GM19193 (cell line): ENCODE measurements around the gene UQCR10.

Experiments
- POLR2A ChIP-seq: IDR thresholded peaks from 4 replicates; pipeline ENCODE4 v1.6.1; 2011; ENCODE audit not compliant: insufficient read depth, insufficient read length; ENCODE audit errors: extremely low read depth

The UQCR10 gene

GRCh38 chr22:29793396-29793795, 26.2 kb downstream of the UQCR10 start:
- TF ChIP-seq POLR2A, result no peak

DNA sequence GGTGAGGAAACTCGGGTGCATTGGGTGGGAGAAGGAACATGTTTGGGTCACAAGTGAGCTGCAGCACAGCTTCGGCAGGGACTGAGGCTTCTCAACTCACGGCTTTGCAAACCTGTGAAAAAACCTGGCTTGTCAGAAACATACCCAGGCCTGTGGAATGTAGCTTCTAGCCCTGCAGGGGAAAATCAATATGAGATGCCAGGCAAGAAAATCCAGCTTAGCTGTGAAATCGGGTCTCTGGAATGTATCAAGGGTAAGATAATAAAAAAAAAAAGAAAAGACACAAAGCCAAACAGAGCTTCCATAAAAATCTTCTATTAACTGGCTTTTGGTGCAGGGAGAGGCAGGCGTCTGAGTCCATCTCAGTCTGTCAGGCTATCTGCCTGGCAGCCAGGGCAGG, 28.5 kb downstream of the UQCR10 start:
- TF ChIP-seq POLR2A, result no peak

GRCh38 chr22:29797351-29797750, 30.2 kb downstream of the UQCR10 start:
- no peak for TF ChIP-seq POLR2A

DNA sequence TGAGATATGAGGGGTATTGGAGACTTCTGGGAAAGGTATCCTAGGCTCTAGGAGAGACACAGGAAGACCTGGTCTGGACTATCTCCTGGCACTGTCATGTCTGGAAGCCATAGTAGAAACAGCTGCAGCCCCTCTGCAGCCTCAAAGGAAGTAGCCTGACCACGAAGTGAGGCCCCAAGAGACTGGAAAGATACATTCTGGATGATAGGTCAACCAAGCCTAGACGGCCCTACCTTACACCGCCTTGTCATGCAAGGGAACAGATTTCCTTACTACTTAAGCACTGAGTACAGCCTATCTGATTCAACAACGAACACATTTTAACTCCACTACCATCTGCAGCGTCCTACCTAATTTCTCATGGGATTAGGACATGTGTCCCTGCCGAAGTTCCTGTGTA, 31.1 kb downstream of the UQCR10 start:
- TF ChIP-seq POLR2A, result no peak

GRCh38 chr22:29798801-29799200, 31.6 kb downstream of the UQCR10 start:
- no peak for TF ChIP-seq POLR2A

- TF ChIP-seq POLR2A, result no peak
These were observed 32.1 kb downstream of the UQCR10 start for GRCh38 chr22:29799217-29799680.

DNA sequence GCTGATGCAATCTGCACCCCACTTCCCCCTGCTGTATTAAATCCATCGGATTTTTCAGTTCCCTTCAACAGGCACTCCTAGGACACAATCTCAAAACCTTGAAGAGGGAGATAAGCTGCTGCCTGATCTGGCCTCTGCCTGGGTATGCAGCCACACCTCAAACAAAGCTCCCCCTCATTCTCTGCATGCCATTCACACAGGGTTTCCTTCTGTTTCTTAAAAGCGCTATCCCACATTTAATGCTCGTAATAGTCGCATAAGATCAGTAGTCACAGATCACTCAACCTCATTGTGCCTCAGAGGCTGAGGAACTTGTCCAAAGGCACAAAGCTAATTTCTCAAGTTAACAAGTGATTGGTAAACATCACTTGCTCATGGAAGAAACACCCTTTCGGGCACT, 34.0 kb downstream of the UQCR10 start:
- no peak for TF ChIP-seq POLR2A

GRCh38 chr22:29801796-29802195, 34.6 kb downstream of the UQCR10 start:
- TF ChIP-seq POLR2A, result no peak

GRCh38 chr22:29803190-29803589, 36.0 kb downstream of the UQCR10 start:
- TF ChIP-seq POLR2A, result no peak

DNA sequence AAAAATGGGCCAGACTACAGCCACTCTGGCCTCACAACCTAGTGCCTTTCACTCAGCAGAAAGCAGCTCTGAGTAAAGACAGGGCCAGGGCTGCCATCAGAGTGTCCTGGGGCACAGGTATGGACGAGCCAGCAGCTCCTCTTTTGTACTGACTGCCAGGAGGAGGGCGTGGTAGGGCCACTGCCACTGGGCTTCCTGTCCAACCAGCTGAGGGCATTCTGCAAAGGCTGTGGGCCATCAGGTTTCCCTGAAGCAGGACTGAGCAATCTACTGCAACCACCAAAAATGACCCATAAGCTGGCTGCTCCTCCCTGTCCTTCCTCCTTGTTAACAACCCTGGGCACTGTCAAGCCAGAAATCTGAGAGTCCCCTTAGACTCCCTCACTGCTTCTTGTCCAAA, 37.8 kb downstream of the UQCR10 start:
- TF ChIP-seq POLR2A, result no peak

DNA sequence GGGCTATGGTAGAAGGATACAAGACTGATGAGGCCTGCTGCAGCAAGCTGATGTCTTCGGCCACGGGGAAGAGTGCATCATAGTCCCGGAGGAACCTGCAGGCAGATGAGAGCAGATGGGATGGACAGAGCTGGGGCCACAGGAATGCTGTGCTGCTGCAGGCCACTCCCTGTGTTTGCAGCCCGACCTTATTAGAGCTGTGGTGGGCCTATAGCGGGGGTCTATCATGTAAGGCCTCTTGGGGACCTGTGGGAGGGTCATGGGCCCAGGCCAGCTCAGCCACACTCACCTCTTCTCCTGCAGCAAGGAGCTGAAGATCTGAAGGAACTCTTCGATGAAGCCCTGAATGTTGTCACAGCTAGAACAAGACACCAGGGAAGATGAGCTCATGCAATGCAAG, 39.0 kb downstream of the UQCR10 start:
- no peak for TF ChIP-seq POLR2A

GRCh38 chr22:29810216-29810615, 43.0 kb downstream of the UQCR10 start:
- TF ChIP-seq POLR2A, result no peak

GRCh38 chr22:29811377-29811776, 44.2 kb downstream of the UQCR10 start:
- TF ChIP-seq POLR2A, result no peak

GRCh38 chr22:29813126-29813525, 46.0 kb downstream of the UQCR10 start:
- TF ChIP-seq POLR2A, result no peak

DNA sequence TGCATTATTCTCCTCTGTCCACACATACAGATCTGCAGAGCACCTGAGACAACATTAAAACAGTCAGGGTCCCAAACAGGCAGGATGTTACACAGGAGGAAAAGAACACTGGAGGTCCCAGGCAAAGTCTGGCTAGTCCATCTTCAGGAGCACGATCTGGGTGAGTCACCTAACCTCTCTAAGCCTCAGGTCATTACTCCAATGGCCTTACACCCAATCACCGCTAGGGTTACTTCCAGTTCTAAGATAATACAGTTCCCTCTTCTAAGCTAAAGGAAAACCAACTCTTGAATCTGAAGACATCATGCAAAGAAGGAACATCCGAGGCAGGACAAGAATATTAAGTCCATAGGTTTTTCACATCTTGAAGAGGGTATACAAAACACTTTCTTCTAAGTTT, 46.4 kb downstream of the UQCR10 start:
- TF ChIP-seq POLR2A, result no peak

DNA sequence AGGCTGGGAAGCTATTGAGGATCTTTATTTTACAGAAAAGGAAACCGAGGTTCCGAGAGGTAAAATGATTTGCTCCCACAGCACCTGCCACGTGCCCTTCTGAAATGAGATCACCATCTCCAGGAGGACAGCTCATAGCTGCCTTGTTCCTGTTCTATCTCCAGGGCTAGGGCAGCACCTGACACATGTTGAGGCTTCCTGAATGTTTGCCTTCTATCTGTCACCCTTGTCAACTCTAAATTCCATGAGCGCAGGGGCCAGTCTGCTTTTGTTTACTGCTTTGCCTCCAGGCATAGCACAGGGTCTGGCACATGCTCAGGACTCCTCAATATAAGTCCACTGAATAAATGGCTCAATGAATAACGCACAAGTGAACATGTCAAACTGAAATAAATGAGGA, 46.8 kb downstream of the UQCR10 start:
- no peak for TF ChIP-seq POLR2A

GRCh38 chr22:29815580-29815979, 48.4 kb downstream of the UQCR10 start:
- TF ChIP-seq POLR2A, result no peak

DNA sequence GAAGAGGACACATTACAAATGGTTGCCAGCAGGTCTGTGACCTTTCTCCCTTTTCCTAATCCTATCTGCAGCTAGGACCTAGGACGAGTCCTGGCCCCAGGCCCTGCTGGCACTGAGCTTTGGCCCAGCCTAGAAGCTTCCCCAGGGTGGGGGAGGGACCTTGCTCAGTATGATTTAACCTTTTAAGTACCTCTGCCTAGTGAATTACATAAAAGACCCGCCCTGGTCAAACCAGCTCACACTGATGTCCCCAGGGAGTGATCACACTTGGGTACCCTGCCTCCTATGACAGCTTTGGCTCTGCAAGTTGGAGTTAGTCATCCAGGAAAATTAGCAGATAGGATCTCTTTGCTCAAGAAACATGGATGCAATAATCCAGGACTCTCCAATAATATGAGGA, 49.0 kb downstream of the UQCR10 start:
- no peak for TF ChIP-seq POLR2A

DNA sequence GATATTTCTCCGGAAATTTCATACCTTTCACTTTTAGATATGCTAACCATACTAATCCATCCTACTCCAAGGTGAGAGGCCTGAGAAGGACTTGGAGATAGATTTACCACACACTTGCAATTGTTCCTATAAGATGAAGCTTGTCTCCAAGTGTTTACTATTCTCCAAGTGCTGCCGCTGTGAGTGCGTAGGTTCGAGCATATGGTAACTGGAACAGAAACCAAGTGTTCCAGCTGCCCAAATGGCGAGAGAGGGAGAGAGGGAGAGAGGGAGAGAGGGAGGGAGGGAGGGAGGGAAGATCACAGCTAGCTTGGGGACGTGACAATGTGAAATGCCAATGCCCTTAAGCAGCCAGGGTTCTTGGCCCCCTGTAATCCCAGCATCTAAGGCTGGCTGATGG, 49.4 kb downstream of the UQCR10 start:
- no peak for TF ChIP-seq POLR2A

DNA sequence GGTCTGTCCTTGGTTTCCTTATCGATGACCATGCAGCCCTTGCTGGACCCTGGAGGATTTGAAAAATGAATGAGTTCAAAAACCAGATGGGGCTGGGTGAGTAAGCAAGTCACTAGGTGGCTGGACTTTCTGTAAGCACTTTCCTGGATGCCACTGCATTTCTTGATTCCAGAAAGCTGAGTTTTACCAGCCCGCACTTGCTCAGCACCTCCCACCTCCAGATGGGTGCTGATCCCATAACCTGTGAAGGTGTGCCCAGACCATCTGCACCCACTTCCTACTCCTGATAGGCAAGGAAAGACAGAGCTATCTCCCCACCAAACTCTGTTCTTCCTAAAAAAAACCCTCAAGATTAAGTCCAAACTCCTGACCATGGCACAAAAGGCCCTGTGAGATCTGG, 49.8 kb downstream of the UQCR10 start:
- TF ChIP-seq POLR2A, result no peak
